Measurements from ENCODE around the gene ARFGAP1.
"Not testable (repeated sequence)": the region's sequence is repeated elsewhere in the genome, so short reads cannot be mapped to it uniquely, and the experiment has no call there.

The ARFGAP1 gene

DNA sequence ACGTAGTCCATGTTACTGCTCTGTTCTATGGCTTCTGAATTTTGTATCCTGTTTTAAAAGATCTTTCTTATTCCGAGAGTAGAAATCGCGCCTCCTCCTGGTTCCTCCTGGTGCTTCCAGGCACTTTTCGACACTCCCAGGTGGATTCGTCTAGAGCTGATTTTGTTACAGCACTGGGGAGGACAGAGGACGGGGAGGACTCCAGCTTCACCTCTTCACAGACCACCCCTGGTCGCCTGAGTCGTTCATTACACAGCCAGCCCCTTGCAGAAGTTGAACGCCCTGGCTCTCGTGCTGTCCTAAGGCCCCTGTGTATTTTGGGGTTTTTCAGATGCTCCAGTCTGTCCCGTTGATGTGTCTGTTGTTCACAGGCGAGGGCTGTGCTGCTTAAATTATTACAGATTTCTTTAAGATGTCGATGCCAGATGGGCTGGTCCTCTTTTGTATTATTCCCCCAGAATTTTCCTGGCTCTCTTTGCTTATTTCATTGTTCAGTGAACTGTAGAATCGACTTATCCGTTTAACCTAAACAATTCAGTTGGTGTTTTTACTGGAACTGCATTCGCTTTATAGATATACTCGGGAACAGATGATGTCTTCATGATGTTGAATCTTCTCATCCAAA is 50.9 kb downstream of the ARFGAP1 start:
- peak; percentile 22 for DNase-seq

DNA sequence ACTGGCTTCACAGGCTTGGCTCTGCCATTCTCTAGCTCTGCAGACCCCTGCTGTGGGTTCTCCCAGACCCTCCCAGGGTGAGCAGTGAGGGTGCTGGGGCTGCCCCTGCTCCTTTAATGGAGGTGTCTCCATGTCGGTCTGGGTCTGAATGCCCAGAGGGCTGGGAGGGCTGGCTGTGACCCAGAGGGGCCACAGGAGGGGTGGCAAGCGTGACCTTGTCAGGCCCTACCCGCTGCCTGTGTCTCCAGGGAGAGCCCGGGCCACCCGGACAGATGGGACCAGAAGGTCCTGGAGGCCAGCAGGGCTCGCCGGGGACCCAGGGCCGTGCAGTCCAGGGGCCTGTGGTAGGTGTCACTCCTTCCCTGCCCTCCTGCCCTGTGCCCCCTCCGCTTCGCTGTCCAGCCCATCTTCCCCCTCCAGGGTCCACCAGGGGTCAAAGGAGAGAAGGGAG is 52.4 kb downstream of the ARFGAP1 start:
- no peak for DNase-seq

DNA sequence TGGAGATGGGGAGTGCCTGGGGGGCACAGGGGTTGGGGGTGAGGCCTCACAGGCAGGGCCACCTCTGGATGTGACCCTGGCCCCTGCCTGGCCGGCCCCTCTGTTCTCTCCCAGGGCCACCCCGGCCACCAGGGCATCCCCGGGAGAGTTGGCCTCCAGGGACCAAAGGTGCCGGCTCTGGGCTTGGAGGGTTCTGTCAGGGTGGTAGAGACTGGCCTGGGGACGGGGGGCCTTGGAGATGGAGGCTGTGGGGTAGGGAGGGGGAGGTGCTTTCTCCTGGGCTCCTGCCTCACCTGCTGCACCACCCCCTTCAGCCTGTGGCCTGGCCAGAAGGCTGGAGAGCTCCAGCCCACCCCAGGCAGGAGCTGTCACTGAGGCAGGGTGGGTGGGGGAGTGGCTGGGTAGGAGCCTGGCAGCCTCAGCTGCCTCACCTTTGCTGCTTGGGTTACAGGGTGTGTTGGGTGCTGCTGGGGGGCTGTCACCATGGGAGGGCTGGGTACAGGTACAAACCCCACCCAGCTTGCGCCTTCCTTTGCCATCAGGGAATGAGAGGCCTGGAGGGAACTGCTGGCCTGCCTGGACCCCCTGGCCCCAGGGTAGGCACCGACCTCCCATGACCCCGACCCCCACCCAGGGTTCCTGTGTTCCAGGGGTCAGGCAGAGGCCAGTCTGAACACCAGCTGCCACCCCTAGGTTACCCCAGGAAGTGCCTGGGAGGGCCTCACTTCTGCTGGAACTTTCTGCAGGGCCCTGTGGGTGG is 53.1 kb downstream of the ARFGAP1 start:
- no peak for DNase-seq

DNA sequence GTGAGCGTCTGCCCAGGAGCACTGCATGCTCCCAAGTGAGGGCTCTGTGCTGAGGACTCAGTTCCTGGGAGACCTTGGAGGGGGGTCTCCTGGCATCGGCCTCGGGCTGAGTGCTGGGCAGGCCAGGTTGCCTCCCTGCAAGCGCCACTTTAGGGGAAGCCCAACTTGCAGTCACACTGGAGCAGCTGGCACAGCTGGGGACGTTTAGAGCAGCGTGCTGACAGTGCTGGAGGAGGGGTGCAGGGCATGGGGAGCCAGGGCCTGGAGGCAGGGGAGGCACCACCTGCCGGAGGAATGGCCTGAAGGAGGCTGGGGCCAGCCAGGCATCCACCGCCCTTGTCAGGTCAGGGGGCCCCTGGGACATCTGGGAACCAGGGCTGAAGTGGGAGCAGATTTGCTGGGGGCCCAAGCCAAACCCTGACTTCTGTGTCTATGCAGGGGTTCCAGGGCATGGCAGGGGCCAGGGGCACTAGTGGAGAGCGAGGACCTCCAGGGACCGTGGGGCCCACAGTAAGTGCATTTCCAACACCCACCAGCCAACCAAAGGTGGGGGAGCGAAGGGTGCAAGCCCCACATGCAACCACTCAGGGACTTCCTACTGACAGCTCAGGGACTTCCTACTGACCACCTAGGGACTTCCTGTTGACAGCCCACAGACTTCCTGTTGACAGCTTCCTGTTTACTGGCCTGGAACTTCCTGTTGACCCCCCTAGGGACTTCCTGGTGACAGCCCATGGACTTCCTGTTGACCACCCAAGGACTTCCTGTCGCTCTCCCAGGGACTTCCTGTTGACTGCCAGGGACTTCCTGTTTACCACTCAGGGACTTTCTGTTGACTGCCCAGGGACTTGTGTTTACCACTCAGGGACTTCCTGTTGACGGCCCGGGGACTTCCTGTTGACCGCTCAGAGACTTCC is 54.0 kb downstream of the ARFGAP1 start:
- no peak for DNase-seq

DNA sequence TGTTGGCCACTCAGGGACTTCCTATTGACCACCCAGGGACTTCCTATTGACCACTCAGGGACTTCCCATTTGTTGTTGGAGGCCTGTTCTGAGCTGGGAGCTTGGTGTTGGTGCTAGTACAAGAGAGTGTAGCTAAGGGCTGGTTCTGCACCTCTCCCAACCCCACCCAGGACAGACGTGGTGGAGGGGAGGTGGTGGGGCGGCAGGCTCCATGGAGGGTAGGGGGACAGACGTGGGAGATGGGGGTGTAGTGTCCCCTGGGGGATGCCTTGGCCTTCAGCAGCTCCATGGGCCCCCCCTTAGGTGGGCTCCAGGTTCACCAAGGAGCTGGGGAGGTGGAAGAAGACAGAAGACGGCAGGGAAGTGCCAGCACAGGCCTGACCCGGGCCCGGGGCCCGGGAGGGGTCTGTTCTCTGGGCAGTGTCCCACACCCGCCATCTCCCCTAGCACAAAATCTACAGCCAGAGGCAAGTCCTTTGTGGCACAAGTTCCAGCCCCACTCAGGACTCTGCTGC is 54.7 kb downstream of the ARFGAP1 start:
- no peak for DNase-seq

DNA sequence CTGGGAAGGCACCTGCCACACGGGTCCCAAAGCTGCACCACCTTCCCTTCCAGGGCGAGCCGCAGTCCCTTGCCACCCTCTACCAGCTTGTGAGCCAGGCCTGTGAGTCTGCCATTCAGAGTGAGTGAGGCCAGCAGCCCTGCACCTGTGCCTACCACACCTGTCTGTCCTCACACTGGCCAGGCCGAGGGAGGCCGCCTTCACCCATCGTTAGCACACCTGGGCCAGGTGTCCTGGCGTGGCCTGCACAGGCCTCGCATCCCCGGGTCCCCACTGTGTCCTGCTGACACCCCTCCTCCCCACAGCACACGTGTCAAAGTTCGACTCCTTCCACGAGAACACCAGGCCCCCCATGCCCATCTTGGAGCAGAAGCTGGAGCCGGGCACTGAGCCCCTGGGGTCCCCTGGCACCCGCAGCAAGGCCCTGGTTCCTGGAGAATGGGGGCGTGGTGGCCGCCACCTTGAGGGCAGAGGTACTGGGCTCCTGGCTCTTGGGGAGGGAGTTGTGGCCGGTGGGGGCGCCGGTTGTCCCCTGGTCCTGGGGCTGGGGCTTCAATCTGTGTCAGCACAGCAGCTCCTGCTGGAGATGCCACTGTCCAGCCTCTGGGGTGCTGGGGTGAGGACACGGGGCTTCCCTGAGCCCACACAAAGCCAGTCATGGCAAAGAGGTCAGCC is 55.5 kb downstream of the ARFGAP1 start:
- DNase-seq = no peak

DNA sequence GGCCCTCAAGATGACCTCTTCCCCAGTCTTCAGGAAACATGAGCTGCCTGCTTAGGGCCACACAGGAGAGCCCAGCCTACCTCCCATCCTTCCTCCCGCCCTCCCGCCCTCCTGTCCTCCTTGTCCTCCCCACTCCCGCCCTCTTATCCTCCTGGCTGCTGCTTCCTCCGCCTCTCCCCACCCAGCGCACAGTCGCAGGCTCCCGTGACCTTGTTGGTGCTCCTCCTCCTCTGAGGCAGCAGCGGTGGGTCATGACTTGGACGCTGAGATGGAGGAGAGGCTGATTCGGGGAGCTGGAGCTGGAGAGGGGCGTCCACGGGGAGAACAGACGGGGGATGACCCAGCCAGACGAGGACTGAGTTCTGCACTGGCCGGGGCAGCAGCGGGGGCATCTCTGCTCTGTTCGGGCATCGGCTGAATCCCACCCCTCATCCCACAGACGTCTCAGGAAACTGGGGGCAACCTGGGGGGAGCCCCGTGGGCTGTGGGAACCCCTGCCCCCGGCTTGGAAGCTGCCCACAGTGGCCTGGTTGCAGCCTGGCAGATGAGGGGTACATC is 56.2 kb downstream of the ARFGAP1 start:
- no peak for DNase-seq

DNA sequence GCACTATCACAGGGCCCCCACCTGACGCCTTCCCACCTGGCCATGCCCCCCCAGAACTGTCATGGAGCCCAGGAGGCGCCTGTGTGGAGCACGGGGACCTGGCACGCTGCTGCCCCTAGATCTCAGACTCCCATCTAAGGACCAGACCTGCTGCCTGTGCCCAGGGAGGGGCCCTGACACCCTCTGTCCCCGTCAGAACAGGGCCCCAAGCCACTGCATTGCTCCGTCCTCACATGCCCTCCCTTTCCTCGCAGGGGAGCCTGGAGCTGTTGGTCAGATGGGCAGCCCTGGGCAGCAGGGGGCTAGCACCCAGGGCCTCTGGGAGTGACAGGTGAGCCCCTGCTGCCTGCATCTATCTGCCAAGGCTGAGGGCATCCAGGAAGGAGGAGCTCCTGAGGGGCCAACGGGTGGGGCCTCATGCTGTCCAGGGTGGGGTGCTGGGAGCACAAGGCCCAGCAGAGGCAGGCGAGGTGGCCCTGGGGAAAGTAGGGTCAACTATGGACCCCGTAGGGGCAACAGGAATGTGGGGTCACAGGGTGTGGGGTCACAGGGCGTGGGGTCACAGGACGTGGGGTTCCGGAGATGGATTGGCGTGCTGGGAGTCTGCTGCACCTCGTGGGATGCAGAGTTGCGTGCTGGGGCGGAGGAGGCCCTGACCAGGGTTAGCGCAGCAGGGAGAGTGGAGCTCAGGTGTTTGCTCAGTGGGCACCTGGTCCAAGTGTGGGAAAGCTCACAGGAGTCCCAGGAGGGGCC is 56.9 kb downstream of the ARFGAP1 start:
- DNase-seq = no peak

DNA sequence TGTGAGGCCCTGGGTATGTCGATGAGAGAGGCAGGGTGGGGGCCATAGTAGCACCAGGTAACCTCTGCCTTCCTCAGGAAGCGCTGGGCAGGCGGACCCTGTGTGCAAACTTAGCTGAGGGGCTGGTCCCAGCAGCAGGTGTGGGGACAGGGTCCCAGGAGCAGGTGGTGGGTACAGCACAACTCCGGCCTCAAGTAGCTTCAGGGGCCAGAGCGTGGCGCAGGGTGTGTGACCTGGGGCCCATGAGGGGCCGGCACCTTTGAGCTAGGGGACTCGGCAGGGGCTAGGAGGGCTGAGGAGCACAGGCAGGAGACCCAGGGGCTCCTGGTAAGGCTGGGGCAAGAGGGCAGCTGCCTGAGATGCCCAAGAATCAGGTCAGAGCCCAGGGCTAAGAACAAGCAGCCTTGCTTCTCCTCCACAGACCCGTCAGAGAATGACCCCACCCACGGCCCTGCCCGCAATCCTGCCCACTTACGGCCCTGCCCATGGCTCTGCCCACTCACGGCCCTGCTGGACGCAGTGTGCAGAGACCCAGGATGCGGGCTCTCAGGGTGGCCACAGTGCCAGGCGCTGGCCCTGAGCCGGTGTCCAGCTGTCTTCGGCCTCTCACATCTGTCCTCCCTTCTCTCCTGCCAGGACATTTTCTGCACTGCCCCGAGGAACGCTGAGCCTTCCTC is 57.6 kb downstream of the ARFGAP1 start:
- no peak for DNase-seq

DNA sequence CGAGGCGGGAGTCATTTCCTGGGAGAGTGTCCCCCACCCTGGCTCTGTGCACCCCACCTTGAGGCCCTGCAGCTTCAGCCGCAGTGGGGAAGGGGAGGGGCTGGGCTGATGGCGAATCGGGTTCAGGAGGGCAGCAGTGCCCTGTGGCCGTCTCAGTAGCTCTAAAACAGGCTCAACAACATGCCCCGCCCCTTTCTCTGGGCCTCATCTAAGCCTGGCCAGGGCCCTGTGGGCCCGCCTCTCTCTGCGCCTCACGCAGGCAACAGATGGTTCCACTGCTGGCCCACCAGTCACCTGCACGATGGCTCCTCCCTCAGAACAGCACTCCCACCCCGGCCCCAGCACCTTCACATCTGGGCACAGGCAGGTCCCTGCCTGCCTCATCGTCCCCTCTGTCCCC is 58.3 kb downstream of the ARFGAP1 start:
- no peak for DNase-seq

DNA sequence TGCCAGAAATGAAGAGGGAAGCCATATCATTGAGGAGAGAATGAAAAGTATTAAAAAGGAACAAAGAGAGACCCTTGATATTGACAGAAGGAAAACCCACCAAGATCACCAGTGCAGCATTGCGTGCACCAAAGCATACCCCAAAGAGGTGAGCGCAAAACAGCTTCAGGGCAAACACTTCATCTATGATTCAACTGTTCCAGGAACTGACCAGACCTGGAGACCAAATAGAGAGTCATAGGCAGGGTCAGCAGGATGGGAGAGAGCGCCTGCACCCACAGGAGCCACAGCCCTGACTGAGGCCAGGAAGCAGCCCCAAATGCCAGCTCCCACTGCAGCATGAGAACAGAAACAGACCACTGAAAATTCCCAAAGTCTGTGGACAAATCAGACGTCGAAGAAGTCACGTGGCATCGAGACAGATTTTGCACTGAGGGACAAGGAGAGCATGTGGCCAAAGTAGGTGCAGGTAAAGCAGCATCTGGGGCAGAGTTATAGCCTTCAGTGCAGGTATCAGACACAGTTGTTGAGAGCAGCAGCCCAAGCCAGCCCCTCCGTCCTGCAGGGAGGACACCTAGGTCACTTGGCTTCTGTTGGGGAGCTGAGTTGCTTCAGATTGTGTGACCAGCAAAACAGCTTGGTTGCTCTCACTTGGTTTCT is 59.3 kb downstream of the ARFGAP1 start:
- DNase-seq = no peak

DNA sequence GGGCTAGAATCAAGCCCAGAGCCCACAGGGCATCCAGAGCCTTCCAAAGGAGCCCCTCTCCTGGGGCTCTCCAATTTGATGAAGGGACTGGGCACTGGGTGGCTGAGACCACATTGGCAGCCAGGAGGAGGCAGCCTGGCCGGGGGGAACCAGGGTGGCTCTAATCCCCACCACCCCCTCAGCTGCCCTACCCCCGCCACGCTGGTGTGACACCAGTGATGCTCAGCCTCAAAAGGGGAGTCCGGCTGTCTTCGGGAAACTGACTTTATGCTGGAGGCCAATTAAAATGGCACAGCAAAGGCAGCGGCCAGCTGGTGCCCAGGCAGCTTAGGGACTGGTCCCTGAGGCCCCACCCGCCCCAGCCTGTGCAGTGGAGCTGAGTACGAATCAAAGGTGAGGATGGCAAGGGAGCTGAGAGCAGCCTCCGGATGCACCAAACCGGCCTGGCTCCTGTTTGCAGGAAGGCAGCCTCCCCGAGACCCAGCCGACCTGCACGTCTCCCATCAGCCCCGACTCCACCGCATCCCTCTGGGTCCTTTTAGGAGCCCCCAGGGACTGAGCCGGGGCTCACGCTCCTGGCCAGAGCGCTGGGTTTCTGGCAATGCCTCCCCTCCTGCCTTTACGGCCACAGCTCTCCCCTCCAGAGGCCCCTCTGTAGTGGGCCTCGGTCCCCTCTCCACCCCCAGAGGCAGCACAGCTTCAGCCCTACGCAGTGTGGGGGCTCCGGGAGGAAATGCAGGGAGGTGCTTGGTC is 60.1 kb downstream of the ARFGAP1 start:
- no peak for DNase-seq

DNA sequence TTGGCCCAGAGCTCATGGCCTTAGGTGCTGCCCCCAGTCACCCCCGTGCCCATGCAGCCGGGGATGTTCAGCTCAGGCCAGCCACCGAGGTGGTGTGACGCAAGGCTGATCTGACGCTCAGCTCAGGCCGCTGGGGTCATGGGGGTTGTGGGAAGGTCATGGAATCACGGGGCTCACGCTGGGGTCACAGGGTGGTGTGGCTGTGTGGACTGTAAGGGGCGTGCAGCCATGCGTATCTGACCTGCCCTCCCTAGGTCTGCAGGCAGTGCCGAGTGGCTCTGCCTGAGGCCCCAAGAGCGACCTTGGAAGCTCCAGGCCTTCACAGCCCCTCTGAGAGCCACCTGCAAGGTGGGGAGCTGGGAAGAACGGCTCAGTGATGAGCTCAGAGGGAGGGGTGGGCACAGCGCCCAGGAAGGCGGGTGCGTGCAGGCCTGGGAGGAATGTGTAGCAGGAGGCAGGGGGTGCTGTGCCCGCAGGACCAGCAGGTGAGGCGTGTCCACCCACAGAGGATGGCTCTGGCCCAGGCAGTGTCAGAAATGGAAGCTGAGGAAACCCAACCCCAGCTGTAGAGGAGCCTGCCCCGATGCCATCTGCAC is 60.7 kb downstream of the ARFGAP1 start:
- no peak for DNase-seq

DNA sequence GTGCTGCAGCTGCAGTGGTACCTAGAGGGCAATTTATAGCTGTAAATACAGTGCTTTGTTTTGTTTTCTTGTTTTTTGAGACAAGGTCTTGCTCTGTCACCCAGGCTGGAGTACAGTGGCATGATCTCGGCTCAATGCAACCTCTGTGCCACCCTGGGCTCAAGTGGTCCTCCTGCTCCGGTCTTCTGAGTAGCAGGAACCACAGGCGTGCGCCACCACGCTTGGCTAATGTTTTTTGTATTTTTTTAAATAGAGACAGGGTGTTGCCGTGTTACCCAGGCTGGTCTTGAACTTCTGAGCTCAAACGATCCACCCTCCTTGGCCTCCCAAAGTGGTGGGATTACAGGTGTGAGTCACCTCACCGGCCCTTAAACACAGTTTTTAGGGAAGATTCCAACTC is 61.7 kb downstream of the ARFGAP1 start:
- no peak for DNase-seq

DNA sequence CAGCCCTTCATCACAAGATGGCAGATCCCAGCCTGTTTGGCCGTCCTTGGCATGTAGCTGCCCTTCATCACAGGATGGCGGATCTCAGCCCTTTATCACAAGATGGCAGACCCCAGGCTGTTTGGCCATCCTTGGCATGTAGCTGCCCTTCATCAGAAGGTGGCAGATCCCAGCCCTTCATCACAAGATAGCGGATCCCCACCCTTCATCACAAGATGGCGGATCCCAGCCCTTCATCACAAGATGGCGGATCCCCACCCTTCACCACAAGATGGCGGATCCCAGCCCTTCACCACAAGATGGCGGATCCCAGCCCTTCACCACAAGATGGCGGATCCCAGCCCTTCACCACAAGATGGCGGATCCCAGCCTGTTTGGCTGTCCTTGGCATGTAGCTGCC is 62.4 kb downstream of the ARFGAP1 start:
- DNase-seq = not testable (repeated sequence)

DNA sequence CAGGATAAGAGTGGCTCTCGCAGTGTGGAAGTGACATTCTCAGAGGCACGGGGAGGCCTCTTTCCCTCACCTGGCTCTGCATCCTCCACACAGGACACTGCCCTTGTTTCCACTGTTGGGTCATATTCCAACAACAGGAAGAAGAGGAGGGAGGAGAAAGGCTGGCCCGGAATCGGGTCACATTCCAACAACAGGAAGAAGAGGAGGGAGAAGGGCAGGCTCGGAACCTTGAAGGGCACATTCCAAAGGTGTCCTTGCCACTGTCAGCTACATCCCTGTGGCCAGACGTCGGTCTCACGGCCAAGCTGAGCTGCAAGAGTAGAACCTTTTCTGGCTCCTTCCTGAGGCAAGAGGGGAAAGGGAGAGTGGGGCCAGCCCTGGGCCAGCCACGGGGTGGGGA is 63.1 kb downstream of the ARFGAP1 start:
- DNase-seq = no peak

DNA sequence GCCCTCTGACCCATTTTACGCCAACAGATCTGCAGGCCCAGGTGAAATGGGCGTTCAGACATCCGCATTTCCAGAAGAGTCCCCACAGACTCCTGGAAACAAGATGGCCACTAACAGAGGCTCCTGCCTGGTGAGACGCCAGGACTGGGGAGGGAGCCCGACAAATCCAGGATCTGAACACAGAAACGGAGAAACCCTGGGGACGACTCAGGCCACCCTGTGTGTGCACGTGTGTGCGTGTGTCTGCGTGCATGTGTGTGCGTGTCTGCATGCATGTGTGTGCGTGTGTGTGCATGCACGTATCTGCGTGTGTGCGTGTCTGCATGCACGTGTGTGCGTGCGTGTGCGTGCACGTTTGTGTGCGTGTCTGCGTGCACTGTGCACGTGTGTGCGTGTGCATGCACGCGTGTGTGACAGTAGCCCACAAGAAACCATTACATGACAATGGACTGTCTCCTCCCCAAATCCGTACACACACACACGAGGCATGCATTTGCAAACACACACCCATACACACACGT is 63.7 kb downstream of the ARFGAP1 start:
- DNase-seq = no peak

DNA sequence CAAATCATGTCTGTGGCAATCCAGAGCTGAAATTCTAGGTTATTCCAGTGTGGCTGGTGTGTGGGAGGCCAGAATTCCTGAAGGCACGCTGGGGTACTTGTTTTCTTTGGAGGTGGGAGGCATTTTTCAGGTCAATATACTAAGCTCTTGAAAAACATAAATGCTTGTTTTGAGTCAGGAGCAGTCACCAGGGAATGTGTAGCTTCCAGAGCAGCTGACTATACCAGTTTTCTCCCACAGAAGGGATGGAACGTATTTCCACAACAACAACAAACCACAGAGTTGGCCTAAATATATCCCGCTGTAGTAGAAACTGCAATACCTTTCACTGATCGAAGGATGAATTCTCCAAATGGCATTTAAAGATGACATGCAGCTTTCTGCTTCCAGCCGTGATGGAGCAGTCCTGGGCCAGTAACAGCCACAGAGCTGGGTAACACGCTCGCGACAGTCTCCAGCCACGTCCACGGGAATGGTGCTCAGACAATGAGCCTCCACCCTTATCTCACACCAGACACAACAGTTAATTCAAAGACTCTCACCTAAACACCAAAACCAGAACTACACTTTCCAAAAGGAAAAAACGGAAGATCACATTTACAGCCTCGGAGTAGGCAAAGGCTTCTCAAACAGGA is 65.3 kb downstream of the ARFGAP1 start:
- no peak for DNase-seq

Data from DMS53 (cell line).